Subcutaneous abdominal adipose tissue (tissue), 5 donors: ENCODE measurements around the gene BEX5.
"Not testable (repeated sequence)": the region's sequence is repeated elsewhere in the genome, so short reads cannot be mapped to it uniquely, and the experiment has no call there.

Experiments
- H3K27ac ChIP-seq: one replicate; pipeline ENCODE4 v1.7.0; 2013; ENCODE audit warnings: low read depth, mild to moderate bottlenecking, inconsistent platforms, low read length, moderate library complexity
- H3K27me3 ChIP-seq, 5 donors: one replicate each; pipeline ENCODE4 v1.7.0; 2013; ENCODE audit warnings: low read length in 5 of 5, inconsistent platforms in 1 of 5; ENCODE audit not compliant: control insufficient read depth in 5 of 5, insufficient read depth in 4 of 5
- H3K36me3 ChIP-seq, 5 donors: one replicate each; pipeline ENCODE4 v1.7.0; 2013; ENCODE audit warnings: low read length in 5 of 5; ENCODE audit not compliant: control insufficient read depth in 5 of 5, insufficient read depth in 5 of 5
- H3K4me1 ChIP-seq, 5 donors: one replicate each; pipeline ENCODE4 v1.7.0; 2013; ENCODE audit warnings: low read length in 5 of 5, mild to moderate bottlenecking in 3 of 5, moderate library complexity in 1 of 5; ENCODE audit not compliant: control insufficient read depth in 5 of 5, insufficient read depth in 5 of 5
- H3K4me3 ChIP-seq, 5 donors: one replicate each; pipeline ENCODE4 v1.7.0; 2013; ENCODE audit warnings: low read length in 5 of 5, low read depth in 1 of 5
- H3K9ac ChIP-seq, 5 donors: one replicate each; pipeline ENCODE4 v1.7.0; 2013; ENCODE audit warnings: low read length in 5 of 5, mild to moderate bottlenecking in 4 of 5, moderate library complexity in 3 of 5
- H3K9me3 ChIP-seq, 5 donors: one replicate each; pipeline ENCODE4 v1.7.0; 2013; ENCODE audit warnings: low read length in 5 of 5; ENCODE audit not compliant: control insufficient read depth in 5 of 5
- donor health status: healthy.
- donor health status: healthy.
- donor health status: healthy.
- donor health status: healthy.
- donor health status: healthy.

The BEX5 gene

GRCh38 chrX:102126863-102127262, 28.9 kb downstream of the BEX5 start:
- H3K4me1 ChIP-seq: no peaks in the 10 kb centered on the region
- no peak overlapping the region for H3K27ac ChIP-seq
- H3K4me3 ChIP-seq: no peak overlapping the region
- no peak overlapping the region for H3K9ac ChIP-seq
- no peaks in the 10 kb centered on the region for H3K36me3 ChIP-seq
- no peaks in the 10 kb centered on the region for H3K9me3 ChIP-seq
- peaks cover 3 to 33% (median 17%) of the 10 kb centered on the region in 5 donors for H3K27me3 ChIP-seq

GRCh38 chrX:102126080-102126818, 29.5 kb downstream of the BEX5 start:
- not testable (repeated sequence) for H3K36me3 ChIP-seq, H3K4me1 ChIP-seq, H3K9ac ChIP-seq, H3K4me3 ChIP-seq, H3K27ac ChIP-seq, H3K9me3 ChIP-seq
- H3K27me3 ChIP-seq: peaks cover 3 to 38% (median 17%) of the 10 kb centered on the region in 5 donors

- not testable (repeated sequence) for H3K9ac ChIP-seq, H3K27ac ChIP-seq
- H3K27me3 ChIP-seq: peaks cover 3 to 35% (median 17%) of the 10 kb centered on the region in 5 donors
Measured at GRCh38 chrX:102125436-102125835, 30.3 kb downstream of the BEX5 start, which contains the start of gene TCEAL2. Gene TCEAL2, plus strand, starts transcription at chrX:102125679. Its CDS starts 1,152 bp downstream, at chrX:102126831.

GRCh38 chrX:102125014-102125413, 30.8 kb downstream of the BEX5 start:
- Histone ChIP-seq H3K4me3 (peak overlapping the region in 1 of 5 donors; percentile 24), H3K27me3 (peaks cover 3 to 31% (median 17%) of the 10 kb centered on the region in 5 donors)
- not testable (repeated sequence) for H3K9me3 ChIP-seq, H3K36me3 ChIP-seq, H3K9ac ChIP-seq, H3K4me1 ChIP-seq, H3K27ac ChIP-seq

More at GRCh38 chrX:102125436-102125835, 30.3 kb downstream of the BEX5 start, which contains the start of gene TCEAL2:
- not testable (repeated sequence) for H3K4me1 ChIP-seq, H3K36me3 ChIP-seq, H3K9me3 ChIP-seq
- peak within 1 kb of the TSS in 1 of 5 donors; percentile 24 for H3K4me3 ChIP-seq

- peaks cover 5 to 16% (median 14%) of the 10 kb centered on the region in 5 donors for H3K27me3 ChIP-seq
- H3K9ac ChIP-seq: no peak overlapping the region
- peaks cover 0 to 5% (median 0%) of the 10 kb centered on the region in 5 donors for H3K9me3 ChIP-seq
- no peaks in the 10 kb centered on the region for H3K4me1 ChIP-seq
- H3K27ac ChIP-seq: no peak overlapping the region
- no peak overlapping the region for H3K4me3 ChIP-seq
- no peaks in the 10 kb centered on the region for H3K36me3 ChIP-seq
Measured at GRCh38 chrX:102115748-102116147, 40.0 kb downstream of the BEX5 start.

- no peaks in the 10 kb centered on the region for H3K4me1 ChIP-seq
- H3K36me3 ChIP-seq: no peaks in the 10 kb centered on the region
- H3K27ac ChIP-seq: no peak overlapping the region
- no peak overlapping the region for H3K4me3 ChIP-seq
- H3K27me3 ChIP-seq: peaks cover 5 to 19% (median 16%) of the 10 kb centered on the region in 5 donors
- H3K9me3 ChIP-seq: peaks cover 0 to 5% (median 0%) of the 10 kb centered on the region in 5 donors
- H3K9ac ChIP-seq: no peak overlapping the region
Measured at GRCh38 chrX:102113367-102113766, 42.4 kb downstream of the BEX5 start.
